HCT116 (cell line): ENCODE results near the gene ADAMTS5.

Experiments
- CTCF ChIP-seq, 3 experiments: fragments of 200-600 bp in 1 of 3; sonication (generic) in 1 of 3; IDR thresholded peaks in 2 of 3; conservative IDR thresholded peaks in 1 of 3; 2 replicates each; pipeline ENCODE4 v1.5.1; 2012 to 2017; ENCODE audit warnings: low read depth in 2 of 3, low read length in 2 of 3, antibody characterized with exemption in 1 of 3, borderline replicate concordance in 1 of 3, control low read depth in 1 of 3, mild to moderate bottlenecking in 1 of 3, mixed read lengths in 1 of 3, mixed run types in 1 of 3, moderate library complexity in 1 of 3; ENCODE audit not compliant: insufficient read depth in 1 of 3
- JUND ChIP-seq: IDR thresholded peaks from 2 replicates; pipeline ENCODE4 v1.6.1; 2012
- POLR2A ChIP-seq: IDR thresholded peaks from 2 replicates; pipeline ENCODE4 v1.7.0; 2011; ENCODE audit warnings: borderline replicate concordance; ENCODE audit not compliant: insufficient read depth, insufficient read length; ENCODE audit errors: extremely low read depth
- POLR2AphosphoS5 ChIP-seq: IDR thresholded peaks from 2 replicates; pipeline ENCODE4 v1.6.1; 2011; ENCODE audit warnings: mild to moderate bottlenecking, low read depth, low read length, moderate library complexity
- REST ChIP-seq: IDR thresholded peaks from 2 replicates; pipeline ENCODE4 v1.6.1; 2012; ENCODE audit warnings: low read depth
- YY1 ChIP-seq: IDR thresholded peaks from 2 replicates; pipeline ENCODE4 v1.6.1; 2011; ENCODE audit warnings: low read length, low read depth, moderate library complexity, mild to moderate bottlenecking; ENCODE audit not compliant: insufficient replicate concordance; ENCODE audit errors: extremely low read depth
- ZNF274 ChIP-seq: fragments of 200-500 bp; sonication (Bioruptor generic); IDR thresholded peaks from 2 replicates; pipeline ENCODE4 v1.6.1; 2014; ENCODE audit warnings: mild to moderate bottlenecking, low read depth, low read length, inconsistent platforms

- TF ChIP-seq CTCF (IDR thresholded peaks at IDR 0.05 in 2 of 3, conservative IDR thresholded peaks at IDR 0.05 in 1 of 3; ENCODE audit: borderline replicate concordance in 1 of 3, insufficient read depth in 1 of 3, low read depth in 2 of 3, low read length in 2 of 3) (no peak), POLR2AphosphoS5 (no peak), POLR2A (no peak), JUND (no peak), REST (no peak), YY1 (no peak), ZNF274 (no peak)
Observed at GRCh38 chr21:27001526-27001925, 34.6 kb upstream of the ADAMTS5 start.
